Measurements from ENCODE around the gene POLN. TPM values are rescaled to one million over a fixed set of nuclear protein-coding genes. Genes with fewer than 3 reads are reported as not detected.

The POLN gene
- total RNA-seq, 2 experiments from 2014 or later, result 2.1 to 2.3 TPM

DNA sequence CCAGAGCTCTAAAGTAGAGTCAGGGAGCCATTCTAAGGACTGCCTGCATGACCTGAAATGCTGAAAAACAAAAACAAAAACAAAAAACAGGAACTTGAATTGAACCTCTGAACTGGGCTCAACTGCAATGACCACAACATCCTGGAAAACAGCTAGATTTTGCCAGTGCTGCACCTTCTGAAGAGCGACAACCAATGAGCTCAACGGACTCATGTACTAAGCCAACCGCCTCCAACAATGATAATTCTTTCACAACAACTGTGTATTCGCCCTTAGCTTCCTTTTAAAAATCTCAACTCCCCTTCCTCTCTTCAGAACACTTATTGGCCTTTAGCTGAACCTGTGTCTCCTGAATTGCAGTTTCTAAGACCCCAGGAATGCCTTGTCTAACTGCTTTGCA, 69.8 kb downstream of the POLN start:
- intact Hi-C loops (cut with DNase I, micrococcal nuclease), result no loop called here
- H3K4me3 ChIP-seq (ENCODE audit: low read length), result no peak overlapping the region
- H3K9me3 ChIP-seq (ENCODE audit: control insufficient read depth in 1 of 2, insufficient read depth in 1 of 2, low read length in 2 of 2), result no peaks in the 10 kb centered on the region
- no peaks in the 10 kb centered on the region for H3K36me3 Mint-ChIP-seq (ENCODE audit: low read depth)
- H3K27me3 Mint-ChIP-seq, result no peaks in the 10 kb centered on the region
- H3K27ac ChIP-seq (ENCODE audit: low read depth in 1 of 2, low read length in 2 of 2), result no peak overlapping the region
- H3K4me1 ChIP-seq (ENCODE audit: insufficient read depth, low read length), result peaks cover 9% of the 10 kb centered on the region
- TF ChIP-seq, protein P1, sequence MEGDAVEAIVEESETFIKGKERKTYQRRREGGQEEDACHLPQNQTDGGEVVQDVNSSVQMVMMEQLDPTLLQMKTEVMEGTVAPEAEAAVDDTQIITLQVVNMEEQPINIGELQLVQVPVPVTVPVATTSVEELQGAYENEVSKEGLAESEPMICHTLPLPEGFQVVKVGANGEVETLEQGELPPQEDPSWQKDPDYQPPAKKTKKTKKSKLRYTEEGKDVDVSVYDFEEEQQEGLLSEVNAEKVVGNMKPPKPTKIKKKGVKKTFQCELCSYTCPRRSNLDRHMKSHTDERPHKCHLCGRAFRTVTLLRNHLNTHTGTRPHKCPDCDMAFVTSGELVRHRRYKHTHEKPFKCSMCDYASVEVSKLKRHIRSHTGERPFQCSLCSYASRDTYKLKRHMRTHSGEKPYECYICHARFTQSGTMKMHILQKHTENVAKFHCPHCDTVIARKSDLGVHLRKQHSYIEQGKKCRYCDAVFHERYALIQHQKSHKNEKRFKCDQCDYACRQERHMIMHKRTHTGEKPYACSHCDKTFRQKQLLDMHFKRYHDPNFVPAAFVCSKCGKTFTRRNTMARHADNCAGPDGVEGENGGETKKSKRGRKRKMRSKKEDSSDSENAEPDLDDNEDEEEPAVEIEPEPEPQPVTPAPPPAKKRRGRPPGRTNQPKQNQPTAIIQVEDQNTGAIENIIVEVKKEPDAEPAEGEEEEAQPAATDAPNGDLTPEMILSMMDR (IDR thresholded peaks at IDR 0.05), result no peak
- DNase-seq, result peak in 2 of 14 experiments; percentile 10 to 33
- H3K27me3 ChIP-seq (ENCODE audit: control insufficient read depth in 1 of 2, insufficient read depth in 2 of 2, low read length in 2 of 2), result no peaks in the 10 kb centered on the region
- H3K36me3 ChIP-seq (ENCODE audit: insufficient read depth, low read length), result no peaks in the 10 kb centered on the region
- H3K4me3 Mint-ChIP-seq, result no peak overlapping the region
- ChIA-PET POLR2A (interaction anchor here (1.2 kb wide), 1 partner anchor 90 kb away, joined by 3 read pairs; the partner anchor contains the start of gene MXD4), CTCF (no interaction called here)
- H3K4me1 Mint-ChIP-seq (ENCODE audit: low read depth), result peaks cover 21% of the 10 kb centered on the region
- H3K9me3 Mint-ChIP-seq, result no peaks in the 10 kb centered on the region
- ATAC-seq (ENCODE audit: poor library complexity), result no peak
- H3K27ac Mint-ChIP-seq, result peak overlapping the region; percentile 1

DNA sequence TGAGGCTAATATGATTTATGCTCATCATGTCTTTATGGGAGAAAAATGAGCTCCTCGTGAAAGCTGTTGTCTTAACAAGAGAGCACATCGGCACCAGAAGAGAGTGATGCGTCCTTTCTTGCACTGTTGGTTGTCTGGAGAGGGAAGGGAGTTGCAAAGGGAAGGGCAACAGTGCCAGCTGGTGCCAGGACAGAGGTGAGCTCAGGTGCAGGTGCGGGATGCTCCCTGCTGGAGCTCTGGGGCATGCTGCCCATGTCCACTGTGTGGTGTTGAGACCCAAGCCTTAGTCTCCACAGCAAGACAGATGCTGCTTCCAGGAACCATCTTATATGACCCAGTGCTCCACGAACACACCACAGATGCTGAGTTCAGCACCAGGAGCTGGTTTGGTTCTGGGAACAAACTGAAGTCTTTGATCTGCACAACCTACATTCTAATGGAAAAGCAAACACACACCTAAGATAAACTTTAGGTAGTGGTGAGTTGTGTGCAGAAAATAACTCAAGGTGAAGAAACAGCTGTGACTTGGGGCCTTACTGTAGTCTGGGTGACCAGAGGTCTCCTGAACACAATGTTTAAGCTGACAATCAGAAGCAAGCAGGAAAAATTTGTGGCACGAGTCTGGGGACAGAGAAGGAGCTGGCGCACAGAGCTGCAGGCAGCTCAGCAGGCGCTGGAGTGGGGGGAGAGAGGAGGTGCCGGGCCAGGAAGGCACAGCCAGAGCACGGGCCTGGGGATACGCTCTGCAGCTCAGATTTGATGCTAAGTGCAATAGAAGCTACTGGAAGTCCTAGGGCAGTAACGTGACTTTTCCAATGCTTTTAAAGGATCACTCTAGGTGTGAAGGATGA, 73.2 kb downstream of the POLN start:
- H3K9me3 ChIP-seq (ENCODE audit: control insufficient read depth in 1 of 2, insufficient read depth in 1 of 2, low read length in 2 of 2), result no peaks in the 10 kb centered on the region
- H3K4me3 ChIP-seq (ENCODE audit: low read length), result no peak overlapping the region
- no peaks in the 10 kb centered on the region for H3K36me3 ChIP-seq (ENCODE audit: insufficient read depth, low read length)
- no peak overlapping the region for H3K27ac ChIP-seq (ENCODE audit: low read depth in 1 of 2, low read length in 2 of 2)
- no peak for ATAC-seq (ENCODE audit: poor library complexity)
- H3K27me3 ChIP-seq (ENCODE audit: control insufficient read depth in 1 of 2, insufficient read depth in 2 of 2, low read length in 2 of 2), result no peaks in the 10 kb centered on the region
- POLR2A ChIA-PET, result no interaction called here
- H3K9me3 Mint-ChIP-seq, result no peaks in the 10 kb centered on the region
- H3K27ac Mint-ChIP-seq, result no peak overlapping the region
- no peak for DNase-seq
- TF ChIP-seq, protein P1 (IDR thresholded peaks at IDR 0.05), result no peak
- intact Hi-C loops (cut with DNase I, micrococcal nuclease), result no loop called here
- peaks cover 21% of the 10 kb centered on the region for H3K4me1 Mint-ChIP-seq (ENCODE audit: low read depth)
- no peaks in the 10 kb centered on the region for H3K36me3 Mint-ChIP-seq (ENCODE audit: low read depth)
- CTCF ChIA-PET, result no interaction called here
- no peak overlapping the region for H3K4me3 Mint-ChIP-seq
- no peaks in the 10 kb centered on the region for H3K27me3 Mint-ChIP-seq
- peaks cover 9% of the 10 kb centered on the region for H3K4me1 ChIP-seq (ENCODE audit: insufficient read depth, low read length)

DNA sequence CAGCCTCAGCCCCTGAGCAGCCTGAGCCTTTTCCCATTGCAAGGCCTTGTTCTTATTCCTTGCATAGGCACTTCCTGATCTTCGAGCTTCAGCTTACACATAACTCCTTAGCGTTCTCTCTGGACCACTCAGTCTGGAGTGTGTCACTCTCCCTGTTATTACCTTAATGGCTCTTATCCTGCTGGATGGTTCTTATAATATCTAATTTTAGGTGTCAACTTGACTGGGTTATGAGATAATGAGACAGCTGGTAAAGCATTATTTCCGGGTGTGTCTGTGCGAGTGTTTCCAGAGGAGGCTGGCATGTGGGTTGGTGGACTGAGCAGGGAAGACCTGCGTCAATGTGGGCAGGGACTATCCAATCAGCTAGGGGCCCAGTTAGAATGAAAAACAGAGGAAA, 75.7 kb downstream of the POLN start:
- POLR2A ChIA-PET, result no interaction called here
- no peaks in the 10 kb centered on the region for H3K36me3 Mint-ChIP-seq (ENCODE audit: low read depth)

More for the DNA sequence above, 75.7 kb downstream of the POLN start:
- no peaks in the 10 kb centered on the region for H3K9me3 ChIP-seq (ENCODE audit: control insufficient read depth in 1 of 2, insufficient read depth in 1 of 2, low read length in 2 of 2)
- no peak for ATAC-seq (ENCODE audit: poor library complexity)
- intact Hi-C loops (cut with DNase I, micrococcal nuclease), result no loop called here
- no peak for DNase-seq
- H3K4me3 Mint-ChIP-seq, result no peak overlapping the region
- no peaks in the 10 kb centered on the region for H3K27me3 ChIP-seq (ENCODE audit: control insufficient read depth in 1 of 2, insufficient read depth in 2 of 2, low read length in 2 of 2)
- no peak overlapping the region for H3K27ac ChIP-seq (ENCODE audit: low read depth in 1 of 2, low read length in 2 of 2)
- TF ChIP-seq, protein P1 (IDR thresholded peaks at IDR 0.05), result no peak
- H3K27ac Mint-ChIP-seq, result no peak overlapping the region
- no peaks in the 10 kb centered on the region for H3K9me3 Mint-ChIP-seq
- H3K4me1 Mint-ChIP-seq (ENCODE audit: low read depth), result no peaks in the 10 kb centered on the region
- H3K27me3 Mint-ChIP-seq, result no peaks in the 10 kb centered on the region
- CTCF ChIA-PET, result no interaction called here
- H3K4me1 ChIP-seq (ENCODE audit: insufficient read depth, low read length), result no peaks in the 10 kb centered on the region
- H3K4me3 ChIP-seq (ENCODE audit: low read length), result no peak overlapping the region
- no peaks in the 10 kb centered on the region for H3K36me3 ChIP-seq (ENCODE audit: insufficient read depth, low read length)
